ENCODE results near the gene PMEL.

Gene PMEL

DNA sequence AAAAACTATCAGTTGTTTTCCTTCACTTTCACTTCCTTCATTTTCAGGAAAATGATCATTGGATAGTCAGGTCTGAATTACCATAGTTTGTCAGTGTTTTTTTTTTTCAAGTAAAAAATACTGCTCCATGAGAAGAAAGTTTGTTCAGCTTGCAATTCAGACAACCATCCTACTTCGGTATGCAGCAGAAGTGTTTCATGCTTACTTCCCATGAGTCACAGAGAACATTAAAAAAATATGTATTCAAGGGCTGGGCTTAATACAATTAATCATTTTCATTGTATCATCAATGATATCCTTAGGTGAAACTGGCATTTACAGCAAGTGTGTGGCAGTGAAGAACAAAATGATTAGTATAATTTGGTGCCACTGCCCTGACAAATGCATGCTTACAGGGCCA lies 59.8 kb downstream of the PMEL start:
- TF ChIP-seq, protein P1, sequence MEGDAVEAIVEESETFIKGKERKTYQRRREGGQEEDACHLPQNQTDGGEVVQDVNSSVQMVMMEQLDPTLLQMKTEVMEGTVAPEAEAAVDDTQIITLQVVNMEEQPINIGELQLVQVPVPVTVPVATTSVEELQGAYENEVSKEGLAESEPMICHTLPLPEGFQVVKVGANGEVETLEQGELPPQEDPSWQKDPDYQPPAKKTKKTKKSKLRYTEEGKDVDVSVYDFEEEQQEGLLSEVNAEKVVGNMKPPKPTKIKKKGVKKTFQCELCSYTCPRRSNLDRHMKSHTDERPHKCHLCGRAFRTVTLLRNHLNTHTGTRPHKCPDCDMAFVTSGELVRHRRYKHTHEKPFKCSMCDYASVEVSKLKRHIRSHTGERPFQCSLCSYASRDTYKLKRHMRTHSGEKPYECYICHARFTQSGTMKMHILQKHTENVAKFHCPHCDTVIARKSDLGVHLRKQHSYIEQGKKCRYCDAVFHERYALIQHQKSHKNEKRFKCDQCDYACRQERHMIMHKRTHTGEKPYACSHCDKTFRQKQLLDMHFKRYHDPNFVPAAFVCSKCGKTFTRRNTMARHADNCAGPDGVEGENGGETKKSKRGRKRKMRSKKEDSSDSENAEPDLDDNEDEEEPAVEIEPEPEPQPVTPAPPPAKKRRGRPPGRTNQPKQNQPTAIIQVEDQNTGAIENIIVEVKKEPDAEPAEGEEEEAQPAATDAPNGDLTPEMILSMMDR (IDR thresholded peaks at IDR 0.05): no peak
- H3K9me3 ChIP-seq: no peaks in the 10 kb centered on the region
- peaks cover 0 to 14% (median 5%) of the 10 kb centered on the region in 4 donors for H3K4me1 ChIP-seq
- no peak overlapping the region for H3K27ac ChIP-seq
- H3K27me3 ChIP-seq: no peaks in the 10 kb centered on the region
- intact Hi-C loops (cut with DNase I; ENCODE audit: low total_unique reads): no loop called here
- peaks cover 13 to 25% (median 18%) of the 10 kb centered on the region in 3 donors for H3K36me3 ChIP-seq
- DNase-seq: no peak
- no peak overlapping the region for H3K4me3 ChIP-seq

Data from tibial artery (tissue), 4 donors.